Body of pancreas (tissue), 4 donors: ENCODE results near the gene TCF7L1. TPM values are rescaled to one million over a fixed set of nuclear protein-coding genes. Genes with fewer than 3 reads are reported as not detected.

Experiments
- ATAC-seq: fragments of 150-250 bp; one replicate; pipeline ENCODE4 v1.9.1; 2016
- DNase-seq, 4 donors: peaks; one replicate each; pipeline ENCODE4 v3.0.0-alpha.2; 2019
- H3K27ac ChIP-seq, 4 donors: fragments of 200-600 bp; sonication (generic); 1 replicate in 3 of 4; 2 replicates in 1 of 4; pipeline versions ENCODE4 v1.5.1 to v1.6.1; 2016 to 2019; ENCODE audit warnings: mild to moderate bottlenecking in 1 of 4, mixed read lengths in 1 of 4, moderate library complexity in 1 of 4
- H3K27me3 ChIP-seq, 2 donors: fragments of 200-600 bp; sonication (generic); one replicate each; pipeline ENCODE4 v1.6.0; 2016; ENCODE audit warnings: mild to moderate bottlenecking in 1 of 2
- H3K36me3 ChIP-seq, 2 donors: fragments of 200-600 bp; sonication (generic); replicated peaks in 1 of 2; 2 replicates each; pipeline ENCODE4 v1.5.1; 2016; ENCODE audit warnings: low read depth in 2 of 2; ENCODE audit not compliant: insufficient read depth in 1 of 2
- H3K4me1 ChIP-seq: fragments of 200-600 bp; sonication (generic); one replicate; pipeline ENCODE4 v1.6.0; 2016
- H3K4me3 ChIP-seq, 2 donors: fragments of 200-600 bp; sonication (generic); 1 replicate in 1 of 2; 2 replicates in 1 of 2; pipeline ENCODE4 v1.5.1; 2016 to 2019
- H3K9me3 ChIP-seq, 3 donors: fragments of 200-600 bp; sonication (generic); 1 replicate in 2 of 3; 2 replicates in 1 of 3; pipeline ENCODE4 v1.5.1; 2016
- POLR2A ChIP-seq, 3 donors: fragments of 450-650 bp; IDR thresholded peaks; one replicate each; pipeline ENCODE4 v1.6.1; 2016; ENCODE audit warnings: antibody characterized with exemption in 3 of 3, mild to moderate bottlenecking in 2 of 3
- WGBS, 2 donors: methylation state at CpG; one replicate each; pipeline ENCODE4 v1.1.5; 2017; 5-methylcytosine and 5-hydroxymethylcytosine counted together
- intact Hi-C: fragments of 100-400 bp; cut with DNase I; formaldehyde crosslinking; loops from one replicate; pipeline ENCODE4 v1.15.1; 2023
- total RNA-seq, 2 donors: library from RNA; depleted of rRNA; stranded (reverse); fragments of >200 nt; gene quantifications; one replicate each; pipeline ENCODE4 v1.1.0, GENCODE V29; 2016
- TF ChIP-seq, protein P1 (sequence below), 7 experiments: fragments of 450-650 bp in 4 of 7; fragments of 200-600 bp in 3 of 7; sonication (generic) in 3 of 7; IDR thresholded peaks; one replicate each; pipeline ENCODE4 v1.5.1; 2016 to 2019; ENCODE audit warnings: antibody characterized with exemption in 7 of 7

The TCF7L1 gene
- total RNA-seq, 2 donors from 2014 or later, result 2.1 to 4.3 TPM

DNA sequence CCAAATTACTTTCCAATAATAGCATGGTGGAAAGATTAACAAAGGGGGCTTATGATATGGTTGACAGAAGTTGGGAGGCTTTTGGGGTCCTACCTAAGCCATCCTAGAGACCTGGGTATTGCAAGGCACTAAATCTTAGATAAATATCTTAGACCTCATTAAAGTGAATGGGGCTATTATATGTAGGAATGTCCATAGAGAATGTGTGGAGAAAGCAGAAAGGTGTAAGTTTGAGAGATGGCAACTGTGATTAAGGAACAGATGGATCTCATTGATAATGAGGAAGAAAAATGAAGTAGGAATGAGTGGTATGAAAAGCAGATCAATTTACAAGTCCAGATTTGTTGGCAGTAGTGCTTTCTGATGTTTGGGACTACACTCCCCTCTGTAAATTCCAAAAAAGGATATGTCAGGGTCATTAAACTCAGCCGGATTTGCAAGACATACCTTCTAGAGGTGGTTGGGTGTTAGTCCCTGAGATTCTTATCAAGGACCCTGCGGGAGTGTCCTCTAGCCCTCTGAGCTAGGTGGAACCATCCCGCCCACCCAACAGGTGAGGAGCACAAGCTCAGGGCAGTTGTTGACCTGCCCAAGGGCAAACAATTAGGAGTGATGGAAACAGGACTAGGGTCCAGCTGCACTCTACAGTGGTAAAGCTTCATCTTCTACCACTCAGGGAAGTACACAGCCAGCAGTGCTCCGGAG lies 12.1 kb downstream of the TCF7L1 start:
- 75 to 87% methylated on average over 4 of the region's 4 CpGs for WGBS, 2 donors
- H3K27ac ChIP-seq, result no peak overlapping the region
- TF ChIP-seq, protein P1, sequence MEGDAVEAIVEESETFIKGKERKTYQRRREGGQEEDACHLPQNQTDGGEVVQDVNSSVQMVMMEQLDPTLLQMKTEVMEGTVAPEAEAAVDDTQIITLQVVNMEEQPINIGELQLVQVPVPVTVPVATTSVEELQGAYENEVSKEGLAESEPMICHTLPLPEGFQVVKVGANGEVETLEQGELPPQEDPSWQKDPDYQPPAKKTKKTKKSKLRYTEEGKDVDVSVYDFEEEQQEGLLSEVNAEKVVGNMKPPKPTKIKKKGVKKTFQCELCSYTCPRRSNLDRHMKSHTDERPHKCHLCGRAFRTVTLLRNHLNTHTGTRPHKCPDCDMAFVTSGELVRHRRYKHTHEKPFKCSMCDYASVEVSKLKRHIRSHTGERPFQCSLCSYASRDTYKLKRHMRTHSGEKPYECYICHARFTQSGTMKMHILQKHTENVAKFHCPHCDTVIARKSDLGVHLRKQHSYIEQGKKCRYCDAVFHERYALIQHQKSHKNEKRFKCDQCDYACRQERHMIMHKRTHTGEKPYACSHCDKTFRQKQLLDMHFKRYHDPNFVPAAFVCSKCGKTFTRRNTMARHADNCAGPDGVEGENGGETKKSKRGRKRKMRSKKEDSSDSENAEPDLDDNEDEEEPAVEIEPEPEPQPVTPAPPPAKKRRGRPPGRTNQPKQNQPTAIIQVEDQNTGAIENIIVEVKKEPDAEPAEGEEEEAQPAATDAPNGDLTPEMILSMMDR (IDR thresholded peaks at IDR 0.05), result no peak
- TF ChIP-seq POLR2A (IDR thresholded peaks at IDR 0.05), result no peak

DNA sequence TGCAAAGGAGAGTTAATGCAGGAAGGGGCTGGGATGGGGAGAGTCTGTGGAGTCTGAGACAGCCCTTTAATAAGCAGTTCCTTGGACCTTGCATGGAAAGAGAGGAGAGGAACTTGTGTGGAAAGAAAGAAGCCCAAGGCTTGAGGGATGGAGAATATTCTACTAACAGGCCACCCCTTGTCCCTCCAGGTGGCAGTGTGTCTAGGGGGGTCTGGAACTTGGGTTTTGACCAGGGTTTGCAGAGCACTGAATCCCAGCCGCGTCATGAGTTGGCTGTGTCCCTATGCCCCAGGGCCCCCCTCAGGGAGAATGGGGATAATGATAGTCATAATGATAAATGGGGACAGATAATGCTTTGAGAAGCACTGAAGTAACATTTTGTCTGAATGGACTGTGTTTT lies 15.0 kb downstream of the TCF7L1 start:
- Histone ChIP-seq H3K4me3 (no peak overlapping the region), H3K27me3 (no peaks in the 10 kb centered on the region), H3K27ac (no peak overlapping the region), H3K36me3 (no peaks in the 10 kb centered on the region), H3K4me1 (peaks cover 8% of the 10 kb centered on the region), H3K9me3 (no peaks in the 10 kb centered on the region)
- 47 to 54% methylated on average over 2 of the region's 2 CpGs for WGBS, 2 donors
- TF ChIP-seq POLR2A (IDR thresholded peaks at IDR 0.05), result no peak
- TF ChIP-seq, protein P1 (IDR thresholded peaks at IDR 0.05), result no peak
- ATAC-seq, result no peak
- no peak for DNase-seq
- intact Hi-C loops, result no loop called here

More for the DNA sequence above, 12.1 kb downstream of the TCF7L1 start:
- DNase-seq (no peak), ATAC-seq (no peak)
- Histone ChIP-seq H3K27me3 (no peaks in the 10 kb centered on the region), H3K4me1 (peaks cover 11% of the 10 kb centered on the region), H3K36me3 (no peaks in the 10 kb centered on the region), H3K4me3 (no peak overlapping the region), H3K9me3 (no peaks in the 10 kb centered on the region)
- intact Hi-C loops, result no loop called here

GRCh38 chr2:85151026-85151425 lies 17.8 kb downstream of the TCF7L1 start:
- Histone ChIP-seq H3K27me3 (no peaks in the 10 kb centered on the region), H3K27ac (no peak overlapping the region), H3K9me3 (no peaks in the 10 kb centered on the region), H3K36me3 (no peaks in the 10 kb centered on the region), H3K4me1 (no peaks in the 10 kb centered on the region), H3K4me3 (no peak overlapping the region)
- WGBS, 2 donors, result 68 to 72% methylated on average over 1 of the region's 1 CpG
- intact Hi-C loops, result no loop called here
- DNase-seq (no peak), ATAC-seq (no peak)
- no peak for TF ChIP-seq POLR2A (IDR thresholded peaks at IDR 0.05)
- TF ChIP-seq, protein P1 (IDR thresholded peaks at IDR 0.05), result no peak

- H3K27ac ChIP-seq, result no peak overlapping the region
- H3K4me3 ChIP-seq, result no peak overlapping the region
- TF ChIP-seq, protein P1 (IDR thresholded peaks at IDR 0.05), result no peak
- TF ChIP-seq POLR2A (IDR thresholded peaks at IDR 0.05), result no peak
- DNase-seq (no peak), ATAC-seq (no peak)
- no peaks in the 10 kb centered on the region for H3K36me3 ChIP-seq
- H3K4me1 ChIP-seq, result no peaks in the 10 kb centered on the region
- 49 to 64% methylated on average over 2 of the region's 2 CpGs for WGBS, 2 donors
- no peaks in the 10 kb centered on the region for H3K9me3 ChIP-seq
- no peaks in the 10 kb centered on the region for H3K27me3 ChIP-seq
- intact Hi-C loops, result no loop called here
Observed at GRCh38 chr2:85152895-85153294, 19.7 kb downstream of the TCF7L1 start.
